GM12891 (cell line): ENCODE results near the gene MDFIC2.

ENCODE experiments used
- PAX5 ChIP-seq: IDR thresholded peaks from 2 replicates; pipeline ENCODE4 v1.6.1; 2011; ENCODE audit warnings: low read length, moderate library complexity, mild to moderate bottlenecking; ENCODE audit not compliant: insufficient read depth, severe bottlenecking
- POLR2A ChIP-seq: IDR thresholded peaks from 2 replicates; pipeline ENCODE4 v1.6.1; 2011; ENCODE audit warnings: low read depth, low read length, control low read depth
- POLR2AphosphoS5 ChIP-seq: IDR thresholded peaks from 2 replicates; pipeline ENCODE4 v1.6.1; 2011; ENCODE audit warnings: low read depth, low read length, control low read depth
- POU2F2 ChIP-seq: IDR thresholded peaks from 2 replicates; pipeline ENCODE4 v1.6.1; 2011; ENCODE audit warnings: low read depth, mild to moderate bottlenecking, control low read depth, low read length, moderate library complexity
- SPI1 ChIP-seq: IDR thresholded peaks from 2 replicates; pipeline ENCODE4 v1.6.1; 2011; ENCODE audit warnings: low read depth, low read length, control low read depth
- TAF1 ChIP-seq: IDR thresholded peaks from 2 replicates; pipeline ENCODE4 v1.6.1; 2011; ENCODE audit warnings: low read depth, low read length, control low read depth

DNA sequence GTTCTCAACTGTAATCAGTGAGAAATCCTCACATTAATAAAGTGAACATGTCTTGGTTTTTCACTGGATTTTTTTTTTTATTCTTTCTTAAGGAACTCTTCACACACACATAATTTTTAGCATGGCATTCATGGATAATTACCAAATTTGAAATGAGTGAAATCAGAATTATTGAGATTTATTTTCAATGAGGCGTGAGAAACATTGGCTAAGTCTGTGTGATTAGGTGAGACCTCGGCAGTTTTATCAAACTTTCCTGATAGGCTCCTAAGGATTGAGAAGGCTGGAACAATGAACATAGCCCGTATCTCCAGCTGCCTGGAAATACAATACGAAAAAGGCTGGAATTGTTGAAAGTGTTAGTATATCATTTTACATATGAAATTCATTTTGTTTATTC, 35.5 kb downstream of the MDFIC2 start:
- TF ChIP-seq TAF1 (no peak), POLR2AphosphoS5 (no peak), POLR2A (no peak), PAX5 (no peak), SPI1 (no peak), POU2F2 (no peak)
